ENCODE measurements around the gene AUTS2.

The AUTS2 gene

DNA sequence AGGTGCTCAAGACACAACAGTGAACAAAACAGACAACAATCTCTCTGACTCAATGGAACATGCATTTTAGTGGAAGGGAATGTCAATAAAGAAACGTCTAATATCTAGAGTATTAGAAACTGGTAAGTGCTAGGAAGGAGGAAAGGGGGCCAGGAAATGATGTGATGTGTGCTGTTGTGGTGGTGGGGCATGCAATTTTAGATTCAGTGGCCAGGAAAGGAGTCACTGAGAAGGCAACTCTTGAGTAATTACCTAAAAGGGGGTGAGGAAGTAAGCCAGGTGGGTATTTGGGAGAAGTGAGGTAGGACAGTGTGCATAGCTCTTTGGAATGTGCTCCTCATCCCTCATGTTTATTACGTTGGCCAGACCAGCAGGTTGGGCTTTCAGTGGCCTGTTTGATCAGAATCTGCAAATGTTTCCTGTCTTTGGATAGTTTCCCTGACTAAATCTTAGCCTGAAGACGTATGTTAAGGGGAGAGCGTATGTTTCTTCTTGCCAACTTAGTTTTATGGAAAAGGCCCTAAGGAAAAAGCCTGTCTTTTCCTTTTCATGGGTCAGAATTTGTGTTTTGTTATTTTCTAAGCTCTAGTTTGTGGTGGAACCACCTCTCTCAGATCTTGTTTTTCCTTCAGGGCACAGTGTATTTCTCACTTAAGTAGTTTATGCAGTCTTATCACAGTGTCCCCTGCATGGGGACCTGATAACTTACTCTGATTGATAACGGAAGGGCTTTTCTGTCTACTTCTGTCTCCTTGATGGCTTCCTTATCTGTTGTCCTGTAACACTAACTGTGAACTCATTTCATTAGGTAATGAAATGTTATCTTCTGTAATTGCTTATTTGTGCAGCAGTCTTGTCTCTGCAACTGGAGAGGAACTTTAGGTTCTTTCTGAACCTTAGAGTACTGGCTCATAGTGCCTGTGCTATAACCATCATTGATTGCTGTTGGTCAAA is 203.7 kb downstream of the AUTS2 start:
- Histone ChIP-seq H3K9me3 (ENCODE audit: control insufficient read depth in 5 of 5, low read length in 5 of 5) (no peaks in the 10 kb centered on the region), H3K27ac (ENCODE audit: low read depth, low read length) (no peak overlapping the region), H3K9ac (ENCODE audit: low read length in 5 of 5) (no peak overlapping the region), H3K4me1 (ENCODE audit: control insufficient read depth in 5 of 5, insufficient read depth in 5 of 5, low read length in 5 of 5) (peaks cover 2 to 49% (median 39%) of the 10 kb centered on the region in 5 donors), H3K27me3 (ENCODE audit: control insufficient read depth in 5 of 5, insufficient read depth in 4 of 5, low read length in 5 of 5) (no peaks in the 10 kb centered on the region), H3K4me3 (ENCODE audit: low read depth in 1 of 5, low read length in 5 of 5) (no peak overlapping the region), H3K36me3 (ENCODE audit: control insufficient read depth in 5 of 5, insufficient read depth in 5 of 5, low read length in 5 of 5) (no peaks in the 10 kb centered on the region)

DNA sequence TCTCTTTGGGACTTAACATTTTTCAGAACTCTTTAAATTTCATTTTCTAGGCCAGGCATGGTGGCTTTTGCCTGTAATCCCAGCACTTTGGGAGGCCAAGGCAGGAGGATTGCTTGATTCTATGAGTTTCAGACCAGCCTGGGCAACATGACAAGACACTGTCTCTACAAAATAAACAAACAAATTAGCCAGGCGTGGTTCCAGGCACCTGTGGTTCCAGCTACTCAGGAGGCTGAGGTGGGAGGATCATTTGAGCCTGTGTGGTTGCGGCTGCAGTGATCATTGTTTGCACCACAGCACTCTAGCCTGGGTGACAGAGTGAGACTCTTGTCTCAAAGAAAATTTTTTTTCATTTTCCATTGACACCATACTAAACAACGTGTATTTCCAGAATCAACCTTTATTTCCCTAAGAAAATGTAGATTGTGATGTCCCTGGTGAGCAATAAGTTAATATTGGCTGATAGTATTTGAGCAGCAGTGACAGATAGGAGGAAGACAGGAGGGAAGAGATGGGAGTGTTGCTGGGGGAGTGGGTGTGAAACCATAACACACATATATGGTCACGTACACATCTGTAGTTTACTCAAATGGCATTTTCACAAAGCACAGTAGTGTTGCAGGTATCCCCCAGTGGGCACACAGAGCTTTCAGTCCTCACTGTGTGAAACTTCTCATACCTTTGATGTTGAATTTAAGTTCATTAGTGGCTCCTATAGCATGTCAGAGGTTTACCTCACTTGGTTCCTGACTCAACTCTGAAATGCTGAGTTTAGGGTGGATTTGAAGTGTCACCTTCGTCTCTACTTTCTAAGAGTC is 205.6 kb downstream of the AUTS2 start:
- no peak overlapping the region for H3K9ac ChIP-seq (ENCODE audit: low read length in 5 of 5)
- no peak overlapping the region for H3K4me3 ChIP-seq (ENCODE audit: low read depth in 1 of 5, low read length in 5 of 5)
- no peaks in the 10 kb centered on the region for H3K36me3 ChIP-seq (ENCODE audit: control insufficient read depth in 5 of 5, insufficient read depth in 5 of 5, low read length in 5 of 5)
- peaks cover 2 to 39% (median 38%) of the 10 kb centered on the region in 5 donors for H3K4me1 ChIP-seq (ENCODE audit: control insufficient read depth in 5 of 5, insufficient read depth in 5 of 5, low read length in 5 of 5)
- H3K27ac ChIP-seq (ENCODE audit: low read depth, low read length): no peak overlapping the region
- no peaks in the 10 kb centered on the region for H3K9me3 ChIP-seq (ENCODE audit: control insufficient read depth in 5 of 5, low read length in 5 of 5)
- H3K27me3 ChIP-seq (ENCODE audit: control insufficient read depth in 5 of 5, insufficient read depth in 4 of 5, low read length in 5 of 5): no peaks in the 10 kb centered on the region

GRCh38 chr7:69804962-69805361 is 206.7 kb downstream of the AUTS2 start:
- Histone ChIP-seq H3K27me3 (ENCODE audit: control insufficient read depth in 5 of 5, insufficient read depth in 4 of 5, low read length in 5 of 5) (no peaks in the 10 kb centered on the region), H3K4me1 (ENCODE audit: control insufficient read depth in 5 of 5, insufficient read depth in 5 of 5, low read length in 5 of 5) (peaks cover 1 to 32% (median 30%) of the 10 kb centered on the region in 5 donors), H3K9me3 (ENCODE audit: control insufficient read depth in 5 of 5, low read length in 5 of 5) (no peaks in the 10 kb centered on the region), H3K36me3 (ENCODE audit: control insufficient read depth in 5 of 5, insufficient read depth in 5 of 5, low read length in 5 of 5) (no peaks in the 10 kb centered on the region), H3K4me3 (ENCODE audit: low read depth in 1 of 5, low read length in 5 of 5) (no peak overlapping the region), H3K27ac (ENCODE audit: low read depth, low read length) (no peak overlapping the region), H3K9ac (ENCODE audit: low read length in 5 of 5) (no peak overlapping the region)

DNA sequence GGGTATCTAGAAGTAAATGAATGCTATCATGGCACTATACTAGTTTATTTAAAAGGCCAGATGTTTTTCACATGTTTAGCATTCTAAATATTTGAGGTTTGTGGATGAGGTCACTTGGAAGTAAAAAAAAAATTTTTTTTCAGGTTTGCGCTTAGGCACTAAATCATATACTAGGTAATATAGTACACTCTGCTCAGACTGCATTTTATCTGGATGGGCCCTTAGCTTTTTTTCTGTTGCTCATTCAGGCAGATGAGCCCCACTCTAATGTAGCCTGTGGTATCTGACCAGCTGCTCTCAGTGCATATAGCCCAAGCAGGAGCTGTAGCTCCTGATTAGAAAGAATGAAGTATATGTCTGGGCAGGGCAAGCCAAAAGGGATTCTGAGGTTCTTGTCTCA is 210.1 kb downstream of the AUTS2 start:
- Histone ChIP-seq H3K4me1 (ENCODE audit: control insufficient read depth in 5 of 5, insufficient read depth in 5 of 5, low read length in 5 of 5) (peaks cover 0 to 1% (median under 1%) of the 10 kb centered on the region in 5 donors), H3K9me3 (ENCODE audit: control insufficient read depth in 5 of 5, low read length in 5 of 5) (no peaks in the 10 kb centered on the region), H3K4me3 (ENCODE audit: low read depth in 1 of 5, low read length in 5 of 5) (no peak overlapping the region), H3K27ac (ENCODE audit: low read depth, low read length) (no peak overlapping the region), H3K36me3 (ENCODE audit: control insufficient read depth in 5 of 5, insufficient read depth in 5 of 5, low read length in 5 of 5) (no peaks in the 10 kb centered on the region), H3K9ac (ENCODE audit: low read length in 5 of 5) (no peak overlapping the region), H3K27me3 (ENCODE audit: control insufficient read depth in 5 of 5, insufficient read depth in 4 of 5, low read length in 5 of 5) (no peaks in the 10 kb centered on the region)

DNA sequence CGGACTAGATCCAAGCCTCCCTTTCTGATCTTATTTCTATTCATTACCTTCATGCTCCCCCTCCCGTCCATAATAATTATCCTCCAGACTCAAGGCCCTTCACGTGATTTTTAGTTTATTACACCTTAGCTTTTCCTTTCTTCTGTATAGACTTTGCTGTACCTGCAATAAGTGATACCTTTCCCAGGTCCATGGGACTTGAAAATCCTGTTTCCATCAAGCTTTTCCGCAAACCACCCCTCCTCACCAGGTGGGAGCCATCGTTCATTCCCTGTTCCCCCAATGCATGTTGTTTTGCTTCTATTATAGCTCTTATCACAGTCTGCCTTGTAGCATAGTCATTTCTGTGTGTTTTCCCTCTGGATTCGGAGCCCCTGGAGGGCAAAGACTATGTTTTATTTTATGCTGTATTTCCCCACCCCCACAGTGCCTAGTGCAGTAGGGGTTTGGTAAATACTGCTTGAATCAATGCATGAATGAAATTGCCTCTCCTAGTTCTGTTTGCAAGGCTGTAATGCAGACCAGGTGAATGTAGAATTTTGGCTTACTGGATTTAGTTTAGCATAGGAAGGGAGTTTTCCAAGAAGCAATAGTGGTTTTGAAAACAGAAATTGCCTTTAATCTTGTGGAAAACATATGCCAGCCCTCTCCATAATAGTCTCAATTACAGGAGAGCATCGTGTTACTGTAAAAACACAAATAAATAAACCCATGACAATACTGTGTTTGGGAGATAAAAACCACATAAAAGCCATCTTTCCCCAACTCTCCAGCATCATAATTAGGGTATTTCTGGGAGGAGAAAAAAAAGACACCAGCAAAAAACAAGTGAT is 213.4 kb downstream of the AUTS2 start:
- Histone ChIP-seq H3K4me3 (ENCODE audit: low read depth in 1 of 5, low read length in 5 of 5) (no peak overlapping the region), H3K36me3 (ENCODE audit: control insufficient read depth in 5 of 5, insufficient read depth in 5 of 5, low read length in 5 of 5) (no peaks in the 10 kb centered on the region), H3K9ac (ENCODE audit: low read length in 5 of 5) (no peak overlapping the region), H3K27ac (ENCODE audit: low read depth, low read length) (no peak overlapping the region), H3K9me3 (ENCODE audit: control insufficient read depth in 5 of 5, low read length in 5 of 5) (no peaks in the 10 kb centered on the region), H3K4me1 (ENCODE audit: control insufficient read depth in 5 of 5, insufficient read depth in 5 of 5, low read length in 5 of 5) (peaks cover 0 to 23% (median 18%) of the 10 kb centered on the region in 5 donors), H3K27me3 (ENCODE audit: control insufficient read depth in 5 of 5, insufficient read depth in 4 of 5, low read length in 5 of 5) (no peaks in the 10 kb centered on the region)

- H3K4me1 ChIP-seq (ENCODE audit: control insufficient read depth in 5 of 5, insufficient read depth in 5 of 5, low read length in 5 of 5): peaks cover 2 to 33% (median 29%) of the 10 kb centered on the region in 5 donors
- H3K4me3 ChIP-seq (ENCODE audit: low read depth in 1 of 5, low read length in 5 of 5): no peak overlapping the region
- H3K27ac ChIP-seq (ENCODE audit: low read depth, low read length): no peak overlapping the region
- H3K36me3 ChIP-seq (ENCODE audit: control insufficient read depth in 5 of 5, insufficient read depth in 5 of 5, low read length in 5 of 5): no peaks in the 10 kb centered on the region
- H3K9ac ChIP-seq (ENCODE audit: low read length in 5 of 5): no peak overlapping the region
- no peaks in the 10 kb centered on the region for H3K9me3 ChIP-seq (ENCODE audit: control insufficient read depth in 5 of 5, low read length in 5 of 5)
- no peaks in the 10 kb centered on the region for H3K27me3 ChIP-seq (ENCODE audit: control insufficient read depth in 5 of 5, insufficient read depth in 4 of 5, low read length in 5 of 5)
Observed at GRCh38 chr7:69812756-69813155, 214.5 kb downstream of the AUTS2 start.

DNA sequence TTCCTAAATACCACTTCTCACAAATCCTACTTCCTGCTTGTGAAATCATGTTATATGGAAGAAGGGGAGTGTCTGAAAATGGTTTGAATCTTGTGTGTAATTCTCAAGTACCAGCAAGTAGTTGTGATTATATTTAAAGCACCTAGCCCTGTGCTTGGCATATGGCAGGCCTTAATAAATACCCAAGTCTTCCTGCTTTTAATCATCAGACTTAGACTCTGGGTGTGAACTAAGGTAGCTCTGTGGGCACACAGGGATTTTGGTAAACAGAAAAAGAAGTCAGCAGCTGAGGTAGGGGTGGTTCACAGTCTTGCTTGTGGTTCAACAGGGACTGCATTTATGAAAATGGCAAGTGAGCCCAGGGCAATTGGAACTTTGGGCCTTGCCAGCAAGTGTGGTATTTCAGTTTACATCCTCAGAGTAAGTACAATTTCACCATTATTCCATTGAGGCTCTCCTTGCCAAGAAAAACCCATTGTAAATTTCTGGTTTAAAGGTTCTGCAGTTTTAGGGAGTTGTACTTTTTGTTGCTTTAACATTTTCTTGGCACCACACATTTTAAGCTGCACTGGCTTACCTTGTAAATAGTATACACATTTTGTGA is 215.5 kb downstream of the AUTS2 start:
- Histone ChIP-seq H3K27ac (ENCODE audit: low read depth, low read length) (no peak overlapping the region), H3K9ac (ENCODE audit: low read length in 5 of 5) (no peak overlapping the region), H3K9me3 (ENCODE audit: control insufficient read depth in 5 of 5, low read length in 5 of 5) (no peaks in the 10 kb centered on the region), H3K4me1 (ENCODE audit: control insufficient read depth in 5 of 5, insufficient read depth in 5 of 5, low read length in 5 of 5) (peaks cover 2 to 36% (median 29%) of the 10 kb centered on the region in 5 donors), H3K4me3 (ENCODE audit: low read depth in 1 of 5, low read length in 5 of 5) (no peak overlapping the region), H3K36me3 (ENCODE audit: control insufficient read depth in 5 of 5, insufficient read depth in 5 of 5, low read length in 5 of 5) (no peaks in the 10 kb centered on the region), H3K27me3 (ENCODE audit: control insufficient read depth in 5 of 5, insufficient read depth in 4 of 5, low read length in 5 of 5) (no peaks in the 10 kb centered on the region)

GRCh38 chr7:69814421-69814962 is 216.2 kb downstream of the AUTS2 start:
- no peak overlapping the region for H3K27ac ChIP-seq (ENCODE audit: low read depth, low read length)
- H3K36me3 ChIP-seq (ENCODE audit: control insufficient read depth in 5 of 5, insufficient read depth in 5 of 5, low read length in 5 of 5): no peaks in the 10 kb centered on the region
- H3K27me3 ChIP-seq (ENCODE audit: control insufficient read depth in 5 of 5, insufficient read depth in 4 of 5, low read length in 5 of 5): no peaks in the 10 kb centered on the region
- H3K4me1 ChIP-seq (ENCODE audit: control insufficient read depth in 5 of 5, insufficient read depth in 5 of 5, low read length in 5 of 5): peaks cover 2 to 41% (median 37%) of the 10 kb centered on the region in 5 donors
- H3K9ac ChIP-seq (ENCODE audit: low read length in 5 of 5): no peak overlapping the region
- H3K9me3 ChIP-seq (ENCODE audit: control insufficient read depth in 5 of 5, low read length in 5 of 5): no peaks in the 10 kb centered on the region
- peak overlapping the region in 4 of 5 donors; percentile 43 to 53 (median 47) for H3K4me3 ChIP-seq (ENCODE audit: low read depth in 1 of 5, low read length in 5 of 5)

GRCh38 chr7:69816501-69816900 is 218.2 kb downstream of the AUTS2 start:
- no peaks in the 10 kb centered on the region for H3K9me3 ChIP-seq (ENCODE audit: control insufficient read depth in 5 of 5, low read length in 5 of 5)
- H3K4me3 ChIP-seq (ENCODE audit: low read depth in 1 of 5, low read length in 5 of 5): no peak overlapping the region
- no peaks in the 10 kb centered on the region for H3K27me3 ChIP-seq (ENCODE audit: control insufficient read depth in 5 of 5, insufficient read depth in 4 of 5, low read length in 5 of 5)
- no peak overlapping the region for H3K27ac ChIP-seq (ENCODE audit: low read depth, low read length)
- H3K4me1 ChIP-seq (ENCODE audit: control insufficient read depth in 5 of 5, insufficient read depth in 5 of 5, low read length in 5 of 5): peaks cover 2 to 42% (median 37%) of the 10 kb centered on the region in 5 donors
- no peaks in the 10 kb centered on the region for H3K36me3 ChIP-seq (ENCODE audit: control insufficient read depth in 5 of 5, insufficient read depth in 5 of 5, low read length in 5 of 5)
- no peak overlapping the region for H3K9ac ChIP-seq (ENCODE audit: low read length in 5 of 5)
